SK-N-SH (cell line): Measurements from ENCODE around the gene ONECUT1. TPM values are rescaled to one million over a fixed set of nuclear protein-coding genes. Genes with fewer than 3 reads are reported as not detected.

ENCODE experiments used
- CTCF ChIA-PET: fragments of 300-600, 350-600 bp; formaldehyde crosslinking; extraction: SDS; loops from one replicate; lab custom pipeline; 2021; lab: Yijun Ruan, JAX
- POLR2A ChIA-PET: fragments of 350-600 bp; sonication (Branson Sonifier 250); formaldehyde crosslinking; extraction: SDS; loops from one replicate; lab custom pipeline; 2020; ENCODE audit warnings: antibody characterized with exemption, inconsistent platforms; lab: Yijun Ruan, JAX
- DNase-seq: peaks from one replicate; pipeline ENCODE4 v3.0.0; 2012
- H2AFZ ChIP-seq: fragments of 200-600 bp; sonication (generic); 2 replicates; pipeline ENCODE4 v1.8.1; 2016; ENCODE audit warnings: antibody characterized with exemption, mild to moderate bottlenecking, low read depth
- H3F3A ChIP-seq: fragments of 200-600 bp; sonication (generic); replicated peaks from 2 replicates; pipeline ENCODE3; 2016; ENCODE audit warnings: antibody characterized with exemption, mild to moderate bottlenecking; ENCODE audit not compliant: insufficient read depth
- H3K27ac ChIP-seq, 2 experiments: fragments of 200-500 bp in 1 of 2; fragments of 200-600 bp in 1 of 2; sonication (Bioruptor generic) in 1 of 2; sonication (generic), shearing (Covaris generic) in 1 of 2; 2 replicates each; pipeline versions ENCODE4 v1.5.1 to v1.6.1; 2014 to 2016; ENCODE audit warnings: low read depth in 2 of 2, inconsistent platforms in 1 of 2, low read length in 1 of 2, mild to moderate bottlenecking in 1 of 2, mixed read lengths in 1 of 2
- H3K27me3 ChIP-seq: fragments of 200-600 bp; sonication (generic), shearing (Covaris generic); 2 replicates; pipeline ENCODE4 v1.6.1; 2016; ENCODE audit warnings: mixed run types; ENCODE audit not compliant: insufficient read depth
- H3K36me3 ChIP-seq, 2 experiments: fragments of 200-500 bp in 1 of 2; fragments of 200-600 bp in 1 of 2; sonication (Bioruptor generic) in 1 of 2; sonication (generic) in 1 of 2; replicated peaks in 1 of 2; 2 replicates each; pipeline versions ENCODE3 to v1.5.1; 2014 to 2016; ENCODE audit warnings: low read length in 1 of 2, mild to moderate bottlenecking in 1 of 2; ENCODE audit not compliant: insufficient read depth in 2 of 2, control insufficient read depth in 1 of 2
- H3K4me1 ChIP-seq, 2 experiments: fragments of 200-500 bp in 1 of 2; fragments of 200-600 bp in 1 of 2; sonication (Bioruptor generic) in 1 of 2; sonication (generic), shearing (Covaris generic) in 1 of 2; 2 replicates each; pipeline versions ENCODE4 v1.5.1 to v1.6.1; 2014 to 2016; ENCODE audit warnings: low read depth in 1 of 2, low read length in 1 of 2, mixed run types in 1 of 2; ENCODE audit not compliant: insufficient read depth in 2 of 2, control insufficient read depth in 1 of 2
- H3K4me2 ChIP-seq: fragments of 200-600 bp; sonication (generic), shearing (Covaris generic); 2 replicates; pipeline ENCODE4 v1.6.1; 2017; ENCODE audit warnings: mixed run types
- H3K4me3 ChIP-seq, 2 experiments: fragments of 200-500 bp in 1 of 2; fragments of 200-600 bp in 1 of 2; sonication (Bioruptor generic) in 1 of 2; sonication (generic), shearing (Covaris generic) in 1 of 2; 2 replicates each; pipeline versions ENCODE4 v1.5.1 to v1.8.1; 2014 to 2016; ENCODE audit warnings: low read depth in 2 of 2, inconsistent platforms in 1 of 2, low read length in 1 of 2, mild to moderate bottlenecking in 1 of 2, mixed read lengths in 1 of 2, moderate library complexity in 1 of 2
- H3K79me2 ChIP-seq: fragments of 200-600 bp; sonication (generic); 2 replicates; pipeline ENCODE4 v1.8.1; 2017; ENCODE audit warnings: mild to moderate bottlenecking; ENCODE audit not compliant: insufficient read depth
- H3K9ac ChIP-seq: fragments of 200-600 bp; sonication (generic); 2 replicates; pipeline ENCODE4 v1.6.1; 2017; ENCODE audit warnings: mixed run types
- H3K9me2 ChIP-seq: fragments of 200-600 bp; sonication (generic); 2 replicates; pipeline ENCODE4 v1.6.1; 2017; ENCODE audit warnings: mixed run types
- H3K9me3 ChIP-seq: fragments of 200-600 bp; sonication (generic); 2 replicates; pipeline ENCODE4 v1.6.1; 2017; ENCODE audit warnings: mixed run types, mild to moderate bottlenecking, moderate library complexity
- H4K20me1 ChIP-seq: fragments of 200-600 bp; sonication (generic); 2 replicates; pipeline ENCODE4 v1.6.1; 2017; ENCODE audit warnings: mild to moderate bottlenecking, mixed run types; ENCODE audit not compliant: insufficient read depth
- CTCF ChIP-seq: fragments of 200-600 bp; sonication (generic); IDR thresholded peaks from 2 replicates; pipeline ENCODE4 v1.6.1; 2017; ENCODE audit warnings: antibody characterized with exemption, mild to moderate bottlenecking, moderate library complexity
- FOSL2 ChIP-seq: IDR thresholded peaks from 2 replicates; pipeline ENCODE4 v1.4.0; 2012; ENCODE audit warnings: low read depth, mild to moderate bottlenecking, moderate library complexity, borderline replicate concordance
- FOXJ3 ChIP-seq: sonication (generic); formaldehyde crosslinking; IDR thresholded peaks from 2 replicates; pipeline ENCODE4 v1.5.1; 2020; ENCODE audit warnings: mild to moderate bottlenecking, missing genetic modification reagents
- JUND ChIP-seq: IDR thresholded peaks from 2 replicates; pipeline ENCODE4 v1.4.0; 2012
- MEF2A ChIP-seq: IDR thresholded peaks from 2 replicates; pipeline ENCODE4 v1.4.0; 2012; ENCODE audit warnings: low read depth, borderline replicate concordance
- MXI1 ChIP-seq: IDR thresholded peaks from 2 replicates; pipeline ENCODE4 v1.6.1; 2012; ENCODE audit warnings: mild to moderate bottlenecking, low read depth, low read length, improper control_type of control experiment
- NFIC ChIP-seq: IDR thresholded peaks from 2 replicates; pipeline ENCODE4 v1.4.0; 2012; ENCODE audit warnings: borderline replicate concordance
- RCOR1 ChIP-seq: fragments of 150-350 bp; IDR thresholded peaks from 2 replicates; pipeline ENCODE4 v1.6.1; 2017; ENCODE audit warnings: antibody characterized with exemption, low read length
- RXRA ChIP-seq: IDR thresholded peaks from 2 replicates; pipeline ENCODE4 v1.4.0; 2012; ENCODE audit warnings: low read depth, mild to moderate bottlenecking, borderline replicate concordance
- TCF12 ChIP-seq: IDR thresholded peaks from 2 replicates; pipeline ENCODE4 v1.4.0; 2012
- USF1 ChIP-seq: IDR thresholded peaks from 2 replicates; pipeline ENCODE4 v1.4.0; 2012; ENCODE audit warnings: low read depth, borderline replicate concordance
- WGBS: methylation state at CpG from one replicate; pipeline ENCODE4 v1.1.6; 2017; ENCODE audit warnings: low lambda C conversion rate; 5-methylcytosine and 5-hydroxymethylcytosine counted together
- polyA plus RNA-seq, 3 experiments: library from polyadenylated mRNA; depleted of rRNA; stranded (reverse); fragments of >200 nt; gene quantifications; 2 replicates each; pipeline ENCODE4 v1.2.3, GENCODE V29; 2012

Gene ONECUT1
- polyA plus RNA-seq, 1 of the 3 experiments (the other 2 are of a cell fraction), result not detected

DNA sequence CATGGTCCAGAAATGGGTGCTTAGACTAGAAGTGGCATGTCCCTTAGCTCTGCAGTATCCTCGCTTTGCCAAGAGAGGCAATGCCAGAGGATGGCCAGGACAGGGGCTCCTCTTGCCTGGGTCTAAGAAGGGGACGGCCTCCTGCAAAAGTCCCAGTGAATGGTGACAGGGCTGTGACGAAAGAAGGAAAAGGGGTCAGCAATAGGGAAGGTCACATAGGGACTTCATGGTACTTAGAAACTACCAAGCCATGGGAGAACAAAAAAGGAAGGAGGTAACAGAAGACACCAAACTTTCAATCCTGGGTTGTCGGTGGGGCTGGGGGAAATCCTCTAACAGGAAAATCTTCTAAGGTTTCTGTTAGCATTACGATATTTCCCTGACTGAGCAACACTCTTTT lies 74.7 kb downstream of the ONECUT1 start:
- CTCF ChIA-PET, result interaction anchor here (1.3 kb wide), 1 partner anchor 18 kb away, joined by 3 read pairs; no protein-coding TSS in a partner anchor
- Histone ChIP-seq H4K20me1 (no peaks in the 10 kb centered on the region), H3K9me3 (no peaks in the 10 kb centered on the region), H3K9me2 (no peaks in the 10 kb centered on the region), H2AFZ (no peak overlapping the region), H3F3A (no peaks in the 10 kb centered on the region), H3K9ac (no peak overlapping the region), H3K4me2 (no peak overlapping the region), H3K27ac (no peak overlapping the region), H3K36me3 (no peaks in the 10 kb centered on the region), H3K4me1 (no peaks in the 10 kb centered on the region), H3K4me3 (no peak overlapping the region), H3K79me2 (no peaks in the 10 kb centered on the region), H3K27me3 (no peaks in the 10 kb centered on the region; the same call in 1 of the 2 replicates)
- POLR2A ChIA-PET, result no interaction called here
- no peak for DNase-seq
- TF ChIP-seq TCF12 (no peak), RCOR1 (no peak), MXI1 (no peak), NFIC (no peak), FOXJ3 (CRISPR knock-in tag) (no peak), CTCF (no peak), MEF2A (no peak), USF1 (no peak), FOSL2 (no peak), RXRA (no peak)
- WGBS, result 55% methylated on average over 5 of the region's 5 CpGs

GRCh38 chr15:52714968-52715367 lies 75.2 kb downstream of the ONECUT1 start:
- Histone ChIP-seq H3F3A (no peaks in the 10 kb centered on the region), H3K27me3 (no peaks in the 10 kb centered on the region; the same call in 1 of the 2 replicates), H3K9ac (no peak overlapping the region), H3K9me3 (no peaks in the 10 kb centered on the region), H2AFZ (no peak overlapping the region), H3K4me2 (no peak overlapping the region), H3K36me3 (no peaks in the 10 kb centered on the region), H3K27ac (no peak overlapping the region), H3K4me1 (no peaks in the 10 kb centered on the region), H3K4me3 (no peak overlapping the region), H3K9me2 (no peaks in the 10 kb centered on the region), H4K20me1 (no peaks in the 10 kb centered on the region), H3K79me2 (no peaks in the 10 kb centered on the region)
- ChIA-PET CTCF (interaction anchor here (1.3 kb wide), 1 partner anchor 19 kb away, joined by 3 read pairs; no protein-coding TSS in a partner anchor), POLR2A (no interaction called here)
- 32% methylated on average over 3 of the region's 3 CpGs for WGBS
- TF ChIP-seq RCOR1 (no peak), JUND (no peak)
- DNase-seq, result no peak
